AG09309 (cell line): ENCODE data around the gene DPP10.

ENCODE experiments used
- DNase-seq: peaks from one replicate; pipeline ENCODE4 v3.0.0-alpha.2; 2010; ENCODE audit warnings: low read depth
- H3K4me3 ChIP-seq: 2 replicates; pipeline ENCODE4 v1.5.1; 2011; ENCODE audit warnings: mild to moderate bottlenecking, low read depth, low read length, moderate library complexity; ENCODE audit not compliant: control insufficient read depth
- TF ChIP-seq, protein P1 (sequence below): IDR thresholded peaks from 2 replicates; pipeline ENCODE4 v1.5.1; 2011; ENCODE audit warnings: mild to moderate bottlenecking, low read depth, low read length, inconsistent platforms; ENCODE audit not compliant: insufficient read depth, control insufficient read depth; ENCODE audit errors: missing control alignments

Gene DPP10

DNA sequence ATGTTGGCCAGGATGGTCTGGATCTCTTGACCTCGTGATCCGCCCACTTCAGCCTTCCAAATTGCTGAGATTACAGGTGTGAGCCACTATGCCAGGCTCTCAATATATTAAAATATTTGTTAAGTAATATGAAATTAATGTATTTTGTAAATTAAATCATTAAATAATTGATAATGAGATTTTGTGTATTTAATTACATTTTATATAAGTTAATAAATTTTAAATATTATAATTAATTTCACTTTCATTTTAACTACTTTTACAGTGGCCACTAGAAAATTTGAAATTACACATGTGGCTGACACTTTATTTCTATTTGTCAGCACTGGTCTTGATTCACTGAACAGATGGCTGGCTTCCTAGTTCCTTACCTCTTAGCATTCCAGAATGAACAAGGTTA, 102.6 kb downstream of the DPP10 start:
- no peak for DNase-seq

DNA sequence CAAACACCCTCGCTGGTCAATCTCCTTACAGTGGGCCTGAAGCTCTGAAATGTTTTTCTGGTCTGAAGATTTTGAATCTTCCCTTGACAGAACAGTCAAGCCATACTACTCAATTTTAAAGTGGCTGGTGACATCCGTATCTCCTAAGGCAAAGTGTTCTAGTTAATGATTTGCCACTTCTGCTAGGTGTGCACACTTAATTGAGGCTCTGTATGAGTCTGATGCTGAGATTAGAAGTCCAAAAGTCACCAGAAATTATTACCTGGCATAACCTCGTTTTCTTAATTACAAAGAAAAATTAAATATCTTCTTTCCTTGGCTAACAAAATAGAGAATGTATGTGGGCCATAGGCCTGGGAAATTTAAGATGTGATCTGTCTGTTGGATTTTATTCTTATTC, 104.1 kb downstream of the DPP10 start:
- no peak overlapping the region for H3K4me3 ChIP-seq
- TF ChIP-seq, protein P1, sequence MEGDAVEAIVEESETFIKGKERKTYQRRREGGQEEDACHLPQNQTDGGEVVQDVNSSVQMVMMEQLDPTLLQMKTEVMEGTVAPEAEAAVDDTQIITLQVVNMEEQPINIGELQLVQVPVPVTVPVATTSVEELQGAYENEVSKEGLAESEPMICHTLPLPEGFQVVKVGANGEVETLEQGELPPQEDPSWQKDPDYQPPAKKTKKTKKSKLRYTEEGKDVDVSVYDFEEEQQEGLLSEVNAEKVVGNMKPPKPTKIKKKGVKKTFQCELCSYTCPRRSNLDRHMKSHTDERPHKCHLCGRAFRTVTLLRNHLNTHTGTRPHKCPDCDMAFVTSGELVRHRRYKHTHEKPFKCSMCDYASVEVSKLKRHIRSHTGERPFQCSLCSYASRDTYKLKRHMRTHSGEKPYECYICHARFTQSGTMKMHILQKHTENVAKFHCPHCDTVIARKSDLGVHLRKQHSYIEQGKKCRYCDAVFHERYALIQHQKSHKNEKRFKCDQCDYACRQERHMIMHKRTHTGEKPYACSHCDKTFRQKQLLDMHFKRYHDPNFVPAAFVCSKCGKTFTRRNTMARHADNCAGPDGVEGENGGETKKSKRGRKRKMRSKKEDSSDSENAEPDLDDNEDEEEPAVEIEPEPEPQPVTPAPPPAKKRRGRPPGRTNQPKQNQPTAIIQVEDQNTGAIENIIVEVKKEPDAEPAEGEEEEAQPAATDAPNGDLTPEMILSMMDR: no peak
- no peak for DNase-seq

More for the DNA sequence above, 102.6 kb downstream of the DPP10 start:
- no peak overlapping the region for H3K4me3 ChIP-seq
- TF ChIP-seq, protein P1: no peak

DNA sequence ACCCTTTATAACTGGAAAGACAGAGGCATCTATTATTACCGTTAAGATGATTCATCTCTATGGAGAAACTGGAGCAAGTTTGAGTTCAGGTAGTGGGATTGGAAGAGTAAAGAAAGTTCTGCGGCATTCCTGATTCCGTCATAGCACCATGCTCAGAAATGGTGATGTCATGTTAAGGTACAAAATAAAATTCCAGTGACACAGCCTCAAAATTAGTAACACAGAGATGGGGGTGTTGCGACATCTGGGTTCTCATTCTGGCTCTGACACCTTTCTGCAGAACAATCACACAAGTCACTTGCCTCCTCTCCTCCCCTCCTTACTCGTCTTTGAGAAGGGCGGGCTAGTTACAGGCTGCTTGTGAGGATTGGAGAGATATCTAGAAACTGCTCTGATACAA, 105.7 kb downstream of the DPP10 start:
- TF ChIP-seq, protein P1: no peak
- H3K4me3 ChIP-seq: no peak overlapping the region

DNA sequence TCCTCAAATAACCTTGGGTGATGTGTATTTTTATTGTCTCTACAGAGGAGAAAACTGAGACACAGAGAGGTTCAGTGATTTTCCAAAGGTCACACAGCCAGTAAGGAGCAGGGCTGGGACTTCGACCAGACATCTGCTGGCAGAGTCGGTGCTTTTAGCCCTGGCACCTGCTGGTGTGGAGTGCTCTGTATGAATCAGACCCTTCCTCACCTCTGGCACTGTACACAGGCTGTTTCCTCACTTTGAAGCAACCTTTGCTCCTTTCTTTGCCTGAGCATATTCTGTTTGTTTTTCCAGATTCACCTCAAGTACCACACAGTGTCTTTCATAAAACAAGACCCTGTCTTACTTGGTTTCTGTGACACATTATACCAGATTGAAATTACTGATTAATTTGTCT, 107.9 kb downstream of the DPP10 start:
- TF ChIP-seq, protein P1: no peak

More for the DNA sequence above, 105.7 kb downstream of the DPP10 start:
- no peak for DNase-seq

DNA sequence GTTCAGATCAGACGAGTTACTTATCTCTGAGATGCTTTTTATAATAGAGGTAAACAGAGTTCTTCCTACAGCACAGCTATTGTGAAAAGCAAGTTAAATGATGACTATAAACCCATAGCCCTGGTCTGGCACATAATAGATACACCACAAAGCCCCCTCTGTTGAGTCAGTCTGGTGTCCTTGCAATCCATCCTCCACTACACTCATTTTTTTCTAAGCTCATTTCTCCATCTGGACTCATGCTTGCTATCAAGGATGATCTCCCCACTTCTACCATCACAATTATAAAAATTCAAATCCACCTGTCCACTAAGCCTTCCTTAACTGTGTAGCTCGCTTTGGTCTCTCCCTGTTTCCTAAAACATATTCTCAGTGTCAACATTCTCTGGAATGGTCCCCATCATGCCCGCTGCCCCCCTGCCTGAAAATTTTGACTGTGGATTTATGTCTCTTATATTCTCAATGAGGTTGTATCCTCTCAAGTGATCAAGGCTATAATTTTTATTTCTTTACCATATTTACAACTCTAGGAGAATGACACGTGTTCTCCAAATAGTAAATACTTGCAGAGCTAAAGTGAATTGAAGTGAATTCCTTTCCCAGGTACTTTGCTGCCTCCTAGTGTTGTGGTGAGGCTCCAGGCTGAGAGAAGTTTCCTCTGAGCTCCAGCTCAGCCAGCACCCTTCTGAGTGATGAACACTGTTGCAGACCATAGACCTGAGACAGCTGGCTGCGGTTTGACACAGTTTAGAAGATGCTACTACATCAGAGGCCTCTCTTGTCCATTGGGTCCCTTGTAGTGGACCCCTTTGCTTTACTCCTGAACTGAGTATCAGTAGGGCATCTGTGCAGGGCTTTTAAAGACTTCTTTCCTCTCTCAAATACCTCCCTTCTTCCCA, 108.7 kb downstream of the DPP10 start:
- no peak overlapping the region for H3K4me3 ChIP-seq
- DNase-seq: peak; percentile 7
- TF ChIP-seq, protein P1: peak; percentile 54

More for the DNA sequence above, 107.9 kb downstream of the DPP10 start:
- no peak overlapping the region for H3K4me3 ChIP-seq
- no peak for DNase-seq

DNA sequence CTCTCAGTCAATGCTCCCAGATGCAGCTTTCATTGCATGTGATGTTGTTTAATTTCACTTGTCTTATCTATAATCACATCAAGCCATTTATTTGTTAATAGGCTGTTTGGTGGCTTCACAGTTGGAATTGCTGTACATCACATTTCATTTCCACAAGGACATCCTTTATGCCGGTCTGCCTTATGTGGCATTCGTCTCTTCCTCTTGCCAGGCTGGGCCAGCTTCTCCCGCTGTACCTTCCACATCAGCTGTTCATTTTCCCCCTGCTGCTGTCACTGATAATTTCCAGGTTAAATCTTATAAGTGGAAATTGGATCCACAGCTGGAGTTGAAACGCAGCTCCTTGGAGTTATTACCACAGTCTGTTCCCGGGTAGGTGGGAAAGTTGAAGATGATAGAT, 110.6 kb downstream of the DPP10 start:
- H3K4me3 ChIP-seq: no peak overlapping the region
- no peak for DNase-seq
- TF ChIP-seq, protein P1: no peak
